ENCODE measurements around the gene PNLDC1.

The PNLDC1 gene

GRCh38 chr6:159854959-159855358, 54.9 kb downstream of the PNLDC1 start:
- DNase-seq: no peak

- DNase-seq: no peak
Measured at GRCh38 chr6:159858259-159858658, 58.2 kb downstream of the PNLDC1 start.

GRCh38 chr6:159860482-159860881, 60.4 kb downstream of the PNLDC1 start:
- no peak for DNase-seq

- DNase-seq: no peak
Measured at GRCh38 chr6:159862103-159862502, 62.0 kb downstream of the PNLDC1 start.

- peak in 1 of 2 donors; percentile 54 for DNase-seq
Measured at GRCh38 chr6:159863341-159863740, 63.3 kb downstream of the PNLDC1 start.

GRCh38 chr6:159865226-159865920, 65.3 kb downstream of the PNLDC1 start:
- no peak for DNase-seq

GRCh38 chr6:159866286-159867247, 66.5 kb downstream of the PNLDC1 start:
- no peak for DNase-seq
